ENCODE results near the gene ZBED5.
A peak's percentile ranks its signal among the peaks of the same experiment; 100 is the strongest.
"Not testable (repeated sequence)": the region's sequence is repeated elsewhere in the genome, so short reads cannot be mapped to it uniquely, and the experiment has no call there.

ZBED5 gene

GRCh38 chr11:10836884-10837283, 21.0 kb downstream of the ZBED5 start:
- DNase-seq: not testable (repeated sequence)

GRCh38 chr11:10829139-10829538, 28.7 kb downstream of the ZBED5 start:
- no peak for DNase-seq

GRCh38 chr11:10828402-10828801, 29.5 kb downstream of the ZBED5 start:
- DNase-seq: no peak

GRCh38 chr11:10824888-10825287, 33.0 kb downstream of the ZBED5 start:
- DNase-seq: no peak

- no peak for DNase-seq
Measured at GRCh38 chr11:10823152-10823579, 34.7 kb downstream of the ZBED5 start.

- DNase-seq: not testable (repeated sequence)
Measured at GRCh38 chr11:10822491-10822890, 35.4 kb downstream of the ZBED5 start.

- DNase-seq: no peak
Measured at GRCh38 chr11:10818594-10818993, 39.3 kb downstream of the ZBED5 start.

GRCh38 chr11:10813945-10814344, 43.9 kb downstream of the ZBED5 start:
- DNase-seq: no peak

- no peak for DNase-seq
Measured at GRCh38 chr11:10809373-10810160, 48.3 kb downstream of the ZBED5 start.

GRCh38 chr11:10808553-10809372, 49.1 kb downstream of the ZBED5 start, which contains the start of gene EIF4G2:
Gene EIF4G2, minus strand, starts transcription at chr11:10808926.
- DNase-seq: peak; percentile 99

GRCh38 chr11:10808235-10808552, 49.7 kb downstream of the ZBED5 start:
- DNase-seq: no peak

- peak; percentile 81 for DNase-seq
Measured at GRCh38 chr11:10807493-10808234, 50.2 kb downstream of the ZBED5 start.

- no peak for DNase-seq
Measured at GRCh38 chr11:10806206-10806605, 51.6 kb downstream of the ZBED5 start.

GRCh38 chr11:10805741-10806140, 52.1 kb downstream of the ZBED5 start:
- DNase-seq: no peak

- no peak for DNase-seq
Measured at GRCh38 chr11:10803676-10804075, 54.2 kb downstream of the ZBED5 start.

All from left hindlimb (tissue), 1 donor.